Uterus (tissue), 4 donors: Measurements from ENCODE around the gene TSPY4. TPM values are rescaled to one million over a fixed set of nuclear protein-coding genes. Genes with fewer than 3 reads are reported as not detected.
"Not testable (repeated sequence)": the region's sequence is repeated elsewhere in the genome, so short reads cannot be mapped to it uniquely, and the experiment has no call there.

Source experiments
- DNase-seq, 2 donors: peaks; one replicate each; pipeline ENCODE4 v3.0.0-alpha.2; 2019 to 2020
- H3K27ac ChIP-seq, 2 donors: fragments of 200-600 bp; sonication (generic); 1 replicate in 1 of 2; 2 replicates in 1 of 2; pipeline ENCODE4 v1.5.1; 2016 to 2018
- H3K27me3 ChIP-seq, 2 donors: fragments of 200-600 bp; sonication (generic); one replicate each; pipeline ENCODE4 v1.5.1; 2018 to 2019; ENCODE audit warnings: control low read depth in 1 of 2
- H3K36me3 ChIP-seq, 2 donors: fragments of 200-600 bp; sonication (generic); one replicate each; pipeline ENCODE4 v1.5.1; 2019; ENCODE audit warnings: control low read depth in 1 of 2
- H3K4me1 ChIP-seq, 2 donors: fragments of 200-600 bp; sonication (generic); one replicate each; pipeline ENCODE4 v1.5.1; 2018 to 2019; ENCODE audit warnings: control low read depth in 1 of 2
- H3K4me3 ChIP-seq, 2 donors: fragments of 200-600 bp; sonication (generic); 1 replicate in 1 of 2; 2 replicates in 1 of 2; pipeline ENCODE4 v1.5.1; 2018 to 2019; ENCODE audit warnings: mild to moderate bottlenecking in 1 of 2
- H3K9me3 ChIP-seq, 2 donors: fragments of 200-600 bp; sonication (generic); one replicate each; pipeline ENCODE4 v1.5.1; 2019; ENCODE audit warnings: control low read depth in 1 of 2
- POLR2A ChIP-seq, 2 donors: fragments of 450-650 bp; IDR thresholded peaks; one replicate each; pipeline ENCODE4 v1.6.1; 2016; ENCODE audit warnings: antibody characterized with exemption in 2 of 2, mild to moderate bottlenecking in 1 of 2, moderate library complexity in 1 of 2
- intact Hi-C: fragments of 100-400 bp; cut with DNase I; formaldehyde crosslinking; loops from one replicate; pipeline ENCODE4 v1.15.1; 2023; ENCODE audit warnings: low total_unique reads
- small RNA-seq: library from RNA; depleted of rRNA; stranded (forward); fragments of <200 nt; gene quantifications from one replicate; pipeline ENCODE3, GENCODE V24; 2016
- total RNA-seq, 4 donors: library from RNA; depleted of rRNA in 3 of 4; stranded (reverse); fragments of >200 nt in 3 of 4; gene quantifications; one replicate each; pipeline versions ENCODE4 v1.1.0 to v1.2.4, GENCODE V29; 2014 to 2023
- TF ChIP-seq, protein P1 (sequence below), 4 experiments: fragments of 200-600 bp in 2 of 4; fragments of 450-650 bp in 2 of 4; sonication (generic) in 2 of 4; IDR thresholded peaks; one replicate each; pipeline ENCODE4 v1.5.1; 2016 to 2019; ENCODE audit warnings: antibody characterized with exemption in 4 of 4, mild to moderate bottlenecking in 2 of 4, moderate library complexity in 1 of 4
- donor health status: DM: yes; HTN: yes; CAD: no.

Gene TSPY4
- total RNA-seq = not detected

- H3K9me3 ChIP-seq, H3K27ac ChIP-seq, intact Hi-C loops, H3K4me3 ChIP-seq, DNase-seq, H3K4me1 ChIP-seq, H3K27me3 ChIP-seq, H3K36me3 ChIP-seq: not testable (repeated sequence)
These were observed at the start of gene TSPY4 for GRCh38 chrY:9337164-9337563. TSPY4 (plus strand) TSS chrY:9337464; CDS start chrY:9337510, 46 bp downstream.

DNA sequence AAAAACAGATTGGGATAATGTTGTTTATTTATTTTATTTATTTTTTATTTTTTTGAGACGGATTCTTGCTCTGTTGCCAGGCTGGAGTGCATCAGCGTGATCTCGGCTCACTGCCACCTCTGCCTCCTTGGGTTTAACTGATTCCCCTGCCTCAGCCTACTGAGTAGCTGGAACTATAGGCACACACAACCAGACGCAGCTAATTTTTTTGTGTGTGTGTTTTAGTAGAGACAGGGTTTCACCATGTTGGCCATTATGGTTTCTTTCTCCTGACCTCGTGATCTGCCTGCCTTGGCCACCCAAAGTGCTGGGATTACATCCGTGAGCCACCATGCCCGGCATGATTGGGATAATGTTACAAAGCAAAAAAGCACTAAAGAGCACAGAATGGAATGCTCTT is 16.3 kb upstream of the TSPY4 start:
- H3K36me3 ChIP-seq = no peaks in the 10 kb centered on the region
- H3K4me3 ChIP-seq = no peak overlapping the region
- no peaks in the 10 kb centered on the region for H3K4me1 ChIP-seq
- DNase-seq = no peak
- no peak overlapping the region for H3K27ac ChIP-seq
- intact Hi-C loops = no loop called here
- TF ChIP-seq POLR2A (IDR thresholded peaks at IDR 0.05) = no peak
- TF ChIP-seq, protein P1, sequence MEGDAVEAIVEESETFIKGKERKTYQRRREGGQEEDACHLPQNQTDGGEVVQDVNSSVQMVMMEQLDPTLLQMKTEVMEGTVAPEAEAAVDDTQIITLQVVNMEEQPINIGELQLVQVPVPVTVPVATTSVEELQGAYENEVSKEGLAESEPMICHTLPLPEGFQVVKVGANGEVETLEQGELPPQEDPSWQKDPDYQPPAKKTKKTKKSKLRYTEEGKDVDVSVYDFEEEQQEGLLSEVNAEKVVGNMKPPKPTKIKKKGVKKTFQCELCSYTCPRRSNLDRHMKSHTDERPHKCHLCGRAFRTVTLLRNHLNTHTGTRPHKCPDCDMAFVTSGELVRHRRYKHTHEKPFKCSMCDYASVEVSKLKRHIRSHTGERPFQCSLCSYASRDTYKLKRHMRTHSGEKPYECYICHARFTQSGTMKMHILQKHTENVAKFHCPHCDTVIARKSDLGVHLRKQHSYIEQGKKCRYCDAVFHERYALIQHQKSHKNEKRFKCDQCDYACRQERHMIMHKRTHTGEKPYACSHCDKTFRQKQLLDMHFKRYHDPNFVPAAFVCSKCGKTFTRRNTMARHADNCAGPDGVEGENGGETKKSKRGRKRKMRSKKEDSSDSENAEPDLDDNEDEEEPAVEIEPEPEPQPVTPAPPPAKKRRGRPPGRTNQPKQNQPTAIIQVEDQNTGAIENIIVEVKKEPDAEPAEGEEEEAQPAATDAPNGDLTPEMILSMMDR (IDR thresholded peaks at IDR 0.05) = no peak
- no peaks in the 10 kb centered on the region for H3K27me3 ChIP-seq
- H3K9me3 ChIP-seq = no peaks in the 10 kb centered on the region

DNA sequence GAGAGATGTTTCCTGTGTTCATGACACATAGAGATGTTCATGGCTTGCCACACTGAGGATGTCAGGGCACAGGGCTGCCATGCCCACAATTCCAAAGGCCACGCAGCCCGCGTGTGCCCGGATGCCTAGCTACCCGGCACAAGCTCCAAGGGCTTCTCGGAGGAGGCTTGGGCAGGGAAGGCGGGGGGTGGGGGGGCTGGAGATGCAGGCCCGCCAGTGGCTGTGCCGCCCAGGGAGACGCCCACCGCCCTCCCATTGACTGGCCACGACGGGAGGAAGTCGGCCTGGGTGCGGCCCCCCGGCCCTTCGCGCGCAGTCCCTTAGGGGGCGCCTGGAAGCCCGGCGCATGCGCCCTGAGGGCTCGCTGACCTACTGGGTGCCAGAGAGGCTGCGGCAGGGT is 20.2 kb downstream of the TSPY4 start, which contains the start of gene TSPY8:
TSS of gene TSPY8 (plus strand) at position 301 of the 400 bp plus-strand sequence. CDS start at position 347, 46 bp downstream.
- H3K36me3 ChIP-seq, H3K4me3 ChIP-seq, H3K9me3 ChIP-seq, intact Hi-C loops, H3K27ac ChIP-seq, H3K4me1 ChIP-seq, H3K27me3 ChIP-seq, DNase-seq: not testable (repeated sequence)

Small RNA genes lying within 50 kb of the gene (small RNA-seq; reads per million reads assigned to genes)
- gene AC006158.1 = not detected

Other genes starting within 250 kb of the TSPY4 start
- not detected for gene TSPY8, start 20.3 kb downstream of the TSPY4 start, total RNA-seq
- not detected for gene TSPY3, start 61.0 kb downstream of the TSPY4 start, total RNA-seq
- not detected for gene TSPY1, start 129.5 kb downstream of the TSPY4 start, total RNA-seq
- not detected for gene TSPY9, start 149.8 kb downstream of the TSPY4 start, total RNA-seq
- not detected for gene TSPY10, start 190.4 kb downstream of the TSPY4 start, total RNA-seq